NK-92 treated with Interleukin-12 subunit alpha and Interleukin-12 subunit beta, amount 100 ng/mL, for 24 hours (cell line): Measurements from ENCODE around the gene SNRPN.
"Not testable (repeated sequence)": the region's sequence is repeated elsewhere in the genome, so short reads cannot be mapped to it uniquely, and the experiment has no call there.

ENCODE experiments used
- DNase-seq: peaks from one replicate; lab custom pipeline; 2025; lab: John Stamatoyannopoulos, UW

The SNRPN gene

DNA sequence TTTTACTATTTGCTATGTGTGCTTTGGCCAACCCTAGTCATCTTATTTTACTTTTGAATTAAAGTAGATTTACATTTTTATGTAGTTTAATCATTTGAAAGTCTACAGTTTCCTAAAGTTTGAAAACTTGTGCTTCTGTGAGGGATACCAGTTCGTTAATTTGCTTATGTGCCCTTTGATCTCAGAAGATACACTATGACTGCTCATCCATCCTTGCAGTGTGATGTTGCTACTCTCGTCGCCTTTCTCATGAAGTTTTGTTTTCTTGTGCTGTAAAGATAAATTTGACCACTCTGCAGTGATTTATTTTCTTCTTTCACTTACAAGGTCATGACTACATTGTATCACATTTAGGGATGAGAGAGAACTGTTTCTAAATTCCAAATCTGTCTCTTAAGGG is 16.3 kb downstream of the SNRPN start:
- DNase-seq, result no peak

DNA sequence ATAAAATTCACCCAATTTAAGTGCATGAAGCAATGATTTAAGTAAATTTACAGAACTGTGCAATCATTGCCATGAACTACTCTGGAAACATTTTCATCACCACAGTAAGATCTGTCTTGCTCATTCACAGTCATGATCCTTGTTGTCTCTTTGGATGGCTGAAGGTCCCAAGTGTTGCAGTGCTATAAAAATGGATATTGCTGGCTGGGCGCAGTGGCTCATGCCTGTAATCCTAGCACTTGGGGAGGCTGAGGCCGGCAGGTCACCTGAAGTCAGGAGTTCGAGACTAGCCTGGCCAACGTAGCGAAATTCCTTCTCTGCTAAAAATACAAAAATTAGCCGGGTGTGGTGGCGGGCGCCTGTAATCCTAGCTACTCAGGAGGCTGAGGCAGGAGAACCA is 17.0 kb downstream of the SNRPN start:
- DNase-seq, result no peak

DNA sequence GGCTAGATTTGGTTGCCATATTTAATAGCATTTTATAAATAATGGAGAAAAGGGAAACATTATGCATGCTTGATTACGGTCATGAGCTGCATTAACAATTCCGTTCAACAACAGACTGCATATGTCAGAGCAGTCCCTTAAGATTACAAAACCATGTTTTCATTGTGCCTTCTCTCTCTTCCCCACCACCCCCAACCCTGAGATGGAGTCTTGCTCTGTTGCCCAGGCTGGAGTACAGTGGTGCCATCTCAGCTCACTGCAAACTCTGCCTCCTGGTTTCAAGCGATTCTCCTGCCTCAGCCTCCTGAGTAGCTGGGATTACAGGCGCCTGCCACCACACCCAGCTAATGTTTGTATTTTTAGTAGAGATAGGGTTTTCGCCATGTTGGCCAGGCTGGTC is 17.9 kb downstream of the SNRPN start:
- DNase-seq, result not testable (repeated sequence)

DNA sequence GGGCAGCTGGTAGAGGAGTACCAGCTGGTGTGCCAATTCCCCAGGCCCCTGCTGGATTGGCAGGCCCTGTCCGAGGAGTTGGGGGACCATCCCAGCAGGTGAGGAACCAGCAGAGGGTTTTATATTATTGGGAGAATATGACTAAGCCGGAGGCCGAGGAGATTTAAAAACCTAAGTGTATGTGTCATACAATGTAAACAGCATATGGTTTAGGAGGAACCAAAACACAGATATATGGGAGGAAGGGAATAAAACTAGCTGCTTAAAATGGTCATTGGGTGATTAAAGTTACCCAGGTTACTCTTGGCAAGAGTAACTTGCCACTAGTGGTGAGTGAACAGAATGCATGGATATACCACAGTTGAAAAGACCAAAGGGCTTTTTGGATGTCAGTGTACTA is 22.1 kb downstream of the SNRPN start:
- DNase-seq, result no peak

DNA sequence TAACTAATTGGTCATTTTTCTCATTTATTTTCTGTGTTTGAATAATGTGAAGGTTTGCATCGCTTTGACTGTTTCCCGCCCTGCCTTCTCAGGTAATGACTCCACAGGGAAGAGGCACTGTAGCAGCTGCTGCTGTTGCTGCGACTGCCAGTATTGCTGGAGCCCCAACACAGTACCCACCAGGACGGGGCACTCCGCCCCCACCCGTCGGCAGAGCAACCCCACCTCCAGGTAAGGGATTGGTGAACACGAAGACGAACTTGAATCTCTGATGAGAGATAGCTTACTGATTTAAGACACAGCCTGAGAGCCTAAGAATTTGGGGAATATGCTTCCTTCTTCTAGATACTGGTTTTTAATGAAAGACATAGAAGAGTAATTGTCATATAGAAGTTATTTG is 22.9 kb downstream of the SNRPN start:
- DNase-seq, result no peak

DNA sequence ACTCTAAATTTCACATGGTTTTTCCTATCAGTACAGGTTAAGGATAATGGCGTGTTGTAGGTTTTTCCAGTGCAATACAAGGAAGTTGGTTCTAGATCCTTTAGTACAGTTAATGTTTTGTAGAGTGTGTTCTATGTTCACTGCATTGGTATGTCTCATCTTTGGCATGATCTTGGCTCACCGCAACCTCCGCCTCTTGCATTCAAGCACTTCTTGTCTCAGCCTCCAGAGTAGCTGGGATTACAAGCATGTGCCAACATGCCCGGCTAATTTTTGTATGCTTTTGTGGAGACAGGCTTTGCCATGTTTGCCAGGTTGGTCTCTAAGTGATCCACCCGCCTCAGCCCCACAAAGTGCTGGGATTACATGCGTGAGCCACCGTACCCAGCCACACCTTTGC is 30.4 kb downstream of the SNRPN start:
- no peak for DNase-seq

DNA sequence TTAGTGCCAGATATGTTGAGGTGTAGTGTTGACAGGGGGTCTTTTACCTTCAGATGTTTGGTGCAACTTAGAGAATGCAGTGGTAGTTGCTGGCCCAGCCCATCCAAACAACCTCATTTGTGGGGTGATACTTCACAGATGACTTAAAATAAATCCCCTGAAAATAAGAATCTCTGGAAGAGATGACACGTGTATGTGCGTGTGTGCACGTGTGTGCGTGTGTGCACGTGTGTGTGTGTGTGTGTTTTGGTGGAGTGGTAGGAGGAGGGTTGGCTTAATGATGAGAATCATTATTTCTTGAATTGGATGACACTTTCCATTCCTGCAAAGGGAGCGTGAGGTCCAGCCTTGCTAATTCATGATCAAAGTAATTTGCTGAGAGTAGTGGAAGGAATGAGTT is 31.9 kb downstream of the SNRPN start:
- DNase-seq, result no peak

DNA sequence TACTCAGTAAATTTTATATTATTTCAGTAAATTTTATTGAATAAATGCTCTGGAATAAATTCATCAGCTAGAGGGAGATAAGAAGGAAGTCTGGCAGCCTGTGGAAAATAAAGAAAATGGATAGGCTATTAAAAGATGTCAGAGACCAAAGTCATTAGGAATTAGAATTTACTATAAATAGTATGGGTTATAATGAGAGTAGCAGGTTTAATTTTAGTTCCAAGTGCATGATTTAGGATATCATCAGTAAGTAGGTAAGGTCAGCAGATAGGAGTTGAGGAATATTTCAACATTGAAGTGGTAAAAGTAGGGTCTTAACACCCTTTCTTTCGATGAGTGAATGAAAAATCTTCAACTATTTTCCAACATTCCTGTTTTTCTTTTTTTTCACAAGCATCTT is 64.6 kb downstream of the SNRPN start:
- DNase-seq, result no peak

DNA sequence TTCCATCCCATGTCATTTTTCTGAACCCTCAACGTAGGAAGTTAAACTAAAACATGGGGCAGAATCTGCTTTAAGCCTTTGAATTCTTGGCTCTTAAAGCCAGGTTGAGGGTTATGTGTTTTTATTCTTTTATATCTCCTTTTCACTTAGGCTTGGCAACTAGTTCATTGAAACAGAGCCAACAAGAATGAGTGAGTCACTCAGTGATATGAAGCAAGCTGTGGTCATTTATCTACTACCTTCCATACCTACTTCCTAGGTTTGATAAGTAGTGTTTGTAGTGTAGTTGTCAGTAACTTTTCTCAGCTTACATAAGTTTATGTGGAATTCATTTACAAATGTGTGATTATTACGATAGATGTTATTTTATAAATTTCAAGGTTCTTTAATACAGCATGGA is 67.4 kb downstream of the SNRPN start:
- no peak for DNase-seq
